ENCODE measurements around the gene C1orf74.

The C1orf74 gene

DNA sequence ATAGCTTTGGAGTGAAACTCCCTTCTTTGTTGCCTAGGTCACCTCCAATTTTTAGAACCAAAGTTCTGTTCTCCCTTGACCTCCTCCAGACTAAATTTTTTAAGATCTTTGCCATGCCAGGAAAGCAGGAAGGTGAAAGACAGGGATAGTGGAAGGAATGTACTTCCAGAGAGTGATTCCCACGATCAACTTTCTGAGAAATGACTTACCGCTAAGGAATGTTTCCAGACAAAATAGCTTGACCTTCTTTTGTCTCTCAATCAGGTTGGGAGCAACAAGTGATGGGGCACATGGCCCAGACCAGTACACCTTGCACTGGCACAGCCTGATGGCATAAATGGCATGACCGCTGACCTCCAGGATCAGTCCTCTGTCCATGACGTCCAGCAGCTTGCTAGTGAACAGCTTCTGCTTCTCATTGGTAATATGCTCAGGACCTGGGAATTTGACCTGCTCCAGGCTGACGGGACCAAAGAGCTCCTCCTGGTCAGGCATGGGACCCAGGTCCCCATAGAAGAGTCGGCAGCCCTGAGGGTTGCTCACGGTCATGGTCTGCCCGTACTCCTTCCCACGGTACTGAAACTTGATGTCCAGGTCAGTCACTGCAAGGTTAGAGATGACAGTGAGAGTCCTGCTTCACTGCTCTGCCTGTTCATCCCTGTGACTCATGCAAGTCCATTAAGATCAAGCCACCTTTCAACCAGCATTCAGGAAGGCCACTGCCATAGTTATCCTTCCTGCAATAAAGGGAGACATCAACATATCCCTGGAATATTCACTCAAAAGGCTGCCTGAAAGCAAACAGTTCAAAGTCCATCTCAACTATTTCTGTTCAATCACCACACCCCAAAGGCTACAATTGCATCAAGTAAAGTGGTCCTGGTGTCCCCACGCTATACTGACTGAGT lies 6.2 kb upstream of the C1orf74 start:
- POLR2A ChIA-PET = no interaction called here
- CTCF ChIA-PET = no interaction called here
- no peak for DNase-seq (ENCODE audit: extremely low spot score)
- no peak for TF ChIP-seq TARDBP (IDR thresholded peaks at IDR 0.05)
- TF ChIP-seq FOXM1 (IDR thresholded peaks at IDR 0.05; ENCODE audit: borderline replicate concordance) = no peak
- no peak for TF ChIP-seq FOXK2 (IDR thresholded peaks at IDR 0.05)
- TF ChIP-seq CTBP1 (IDR thresholded peaks at IDR 0.05; ENCODE audit: borderline replicate concordance) = no peak
- no peak for TF ChIP-seq SUZ12 (IDR thresholded peaks at IDR 0.05)
- TF ChIP-seq BHLHE40 (IDR thresholded peaks at IDR 0.05; ENCODE audit: borderline replicate concordance) = no peak
- TF ChIP-seq FOXA1 (IDR thresholded peaks at IDR 0.05) = no peak
- TF ChIP-seq ELF4 (IDR thresholded peaks at IDR 0.05) = no peak
- TF ChIP-seq ARNT (IDR thresholded peaks at IDR 0.05) = no peak
- TF ChIP-seq NFRKB (IDR thresholded peaks at IDR 0.05) = no peak
- no peak for TF ChIP-seq LEF1 (IDR thresholded peaks at IDR 0.05; ENCODE audit: borderline replicate concordance)
- TF ChIP-seq ZNF384 (IDR thresholded peaks at IDR 0.05) = no peak
- no peak for TF ChIP-seq SP1 (IDR thresholded peaks at IDR 0.05)
- TF ChIP-seq, protein P1, sequence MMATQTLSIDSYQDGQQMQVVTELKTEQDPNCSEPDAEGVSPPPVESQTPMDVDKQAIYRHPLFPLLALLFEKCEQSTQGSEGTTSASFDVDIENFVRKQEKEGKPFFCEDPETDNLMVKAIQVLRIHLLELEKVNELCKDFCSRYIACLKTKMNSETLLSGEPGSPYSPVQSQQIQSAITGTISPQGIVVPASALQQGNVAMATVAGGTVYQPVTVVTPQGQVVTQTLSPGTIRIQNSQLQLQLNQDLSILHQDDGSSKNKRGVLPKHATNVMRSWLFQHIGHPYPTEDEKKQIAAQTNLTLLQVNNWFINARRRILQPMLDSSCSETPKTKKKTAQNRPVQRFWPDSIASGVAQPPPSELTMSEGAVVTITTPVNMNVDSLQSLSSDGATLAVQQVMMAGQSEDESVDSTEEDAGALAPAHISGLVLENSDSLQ (IDR thresholded peaks at IDR 0.05) = no peak
- no peak for TF ChIP-seq HDGF (IDR thresholded peaks at IDR 0.05; ENCODE audit: borderline replicate concordance)
- no peak for TF ChIP-seq L3MBTL2 (conservative IDR thresholded peaks at IDR 0.05)

DNA sequence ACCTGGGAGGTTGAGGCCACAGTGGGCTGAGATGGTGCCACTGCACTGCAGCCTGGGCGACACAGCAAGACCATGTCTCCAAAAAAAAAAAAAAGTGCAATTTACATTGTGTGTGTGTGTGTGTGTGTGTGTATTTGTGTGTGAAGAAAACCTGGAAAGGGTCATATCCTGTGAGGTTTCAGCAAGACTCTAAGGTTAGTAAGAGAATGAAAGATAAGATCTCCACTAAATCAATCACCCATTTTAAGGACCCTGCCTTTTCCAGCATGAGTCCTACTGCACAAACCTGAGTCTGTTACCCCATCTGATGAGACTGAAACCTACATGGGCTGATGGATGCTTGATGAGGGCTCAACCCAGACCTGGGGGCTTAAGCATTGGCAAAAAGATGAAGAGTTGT lies 4.9 kb upstream of the C1orf74 start:
- TF ChIP-seq L3MBTL2 (conservative IDR thresholded peaks at IDR 0.05) (no peak), CTBP1 (IDR thresholded peaks at IDR 0.05; ENCODE audit: borderline replicate concordance) (no peak)
- CTCF ChIA-PET = no interaction called here
- POLR2A ChIA-PET = no interaction called here

DNA sequence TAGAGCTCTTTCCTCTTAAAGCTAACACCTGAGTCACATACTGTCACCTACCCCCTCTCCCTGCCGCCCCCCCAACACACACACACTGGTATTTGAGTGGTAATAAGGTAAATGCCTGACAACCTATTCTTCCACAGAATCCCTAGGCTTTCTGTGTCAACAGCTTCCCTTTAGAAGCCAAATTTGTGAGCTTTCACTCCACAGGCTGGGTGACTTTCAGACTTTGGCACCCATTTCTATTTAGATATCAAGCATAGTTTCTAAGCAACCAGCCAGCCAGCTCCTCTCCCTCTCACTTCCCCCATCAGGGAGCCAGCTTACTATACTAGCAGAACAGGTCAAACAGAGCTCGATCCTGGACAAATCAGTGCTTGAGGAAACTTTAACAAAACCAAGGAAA lies 3.2 kb upstream of the C1orf74 start:
- no peak for DNase-seq (ENCODE audit: extremely low spot score)
- no peak for TF ChIP-seq FOXA1 (IDR thresholded peaks at IDR 0.05)
- TF ChIP-seq SUZ12 (IDR thresholded peaks at IDR 0.05) = no peak
- TF ChIP-seq HDGF (IDR thresholded peaks at IDR 0.05; ENCODE audit: borderline replicate concordance) = no peak
- TF ChIP-seq ARNT (IDR thresholded peaks at IDR 0.05) = no peak
- no peak for TF ChIP-seq FOXM1 (IDR thresholded peaks at IDR 0.05; ENCODE audit: borderline replicate concordance)
- no peak for TF ChIP-seq NFRKB (IDR thresholded peaks at IDR 0.05)
- TF ChIP-seq FOXK2 (IDR thresholded peaks at IDR 0.05) = no peak
- ChIA-PET CTCF (no interaction called here), POLR2A (no interaction called here)

More for the DNA sequence above, 4.9 kb upstream of the C1orf74 start:
- no peak for DNase-seq (ENCODE audit: extremely low spot score)

DNA sequence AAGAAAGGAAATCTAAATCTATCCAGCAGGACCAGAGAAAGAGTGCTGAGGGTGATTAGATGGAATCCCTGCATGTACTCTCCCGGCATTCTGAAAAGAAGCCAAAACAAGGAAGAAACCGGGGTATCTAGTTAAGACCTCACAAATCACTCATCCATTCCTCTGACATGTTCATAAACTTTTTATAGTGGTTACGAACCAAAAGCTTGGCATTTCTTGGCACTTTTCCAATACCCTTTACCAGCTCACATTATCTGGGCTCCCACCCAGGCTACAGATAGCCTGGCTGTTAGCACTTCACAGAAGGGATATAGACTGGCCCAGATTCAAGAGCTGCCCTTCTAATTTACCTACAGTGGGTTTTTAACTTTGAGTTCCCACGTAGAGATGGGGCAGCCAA lies 1.8 kb upstream of the C1orf74 start:
- POLR2A ChIA-PET = no interaction called here
- DNase-seq (ENCODE audit: extremely low spot score) = no peak
- CTCF ChIA-PET = no interaction called here
- TF ChIP-seq SP1 (IDR thresholded peaks at IDR 0.05) (no peak), ELF4 (IDR thresholded peaks at IDR 0.05) (no peak)

DNA sequence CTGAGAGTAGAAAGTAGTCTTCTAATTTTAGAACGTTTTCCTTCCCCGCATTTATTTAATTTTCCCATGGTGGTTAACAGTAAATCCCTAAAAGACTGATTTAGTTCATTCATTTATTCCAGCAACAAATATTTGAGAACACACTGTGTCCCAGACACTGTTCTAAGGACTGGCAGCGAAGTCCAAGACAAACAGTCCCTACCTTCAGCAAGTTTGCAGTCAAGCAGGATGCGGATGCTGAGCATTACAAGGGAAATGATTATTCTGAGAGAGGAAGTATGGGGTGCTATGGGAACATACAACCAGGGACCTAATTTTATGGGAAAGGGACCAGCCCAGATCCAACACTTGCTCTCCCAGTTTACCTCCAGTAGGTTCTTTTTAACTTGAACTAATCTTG lies 1.2 kb upstream of the C1orf74 start:
- CTCF ChIA-PET = no interaction called here

DNA sequence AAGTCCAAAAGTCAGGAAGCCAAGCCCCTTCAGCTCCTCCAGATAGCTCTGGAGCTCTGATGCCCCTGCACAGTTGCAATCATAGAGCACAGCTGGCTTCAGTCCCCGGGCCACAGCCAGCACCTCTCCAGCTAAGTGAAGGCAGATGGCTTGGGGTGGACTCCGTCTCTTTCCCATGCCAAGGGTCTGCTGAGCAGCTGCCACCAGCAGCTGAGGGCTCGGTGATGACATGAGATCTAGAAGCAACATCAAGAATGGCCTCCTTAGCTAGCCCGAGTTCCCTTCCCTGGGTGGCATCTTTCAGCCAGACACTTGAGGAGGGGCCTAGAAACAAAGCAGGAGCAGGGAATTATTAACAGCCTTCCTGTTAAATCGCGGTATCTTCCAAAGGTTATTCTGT lies 973 bp downstream of the C1orf74 start:
- TF ChIP-seq HDGF (IDR thresholded peaks at IDR 0.05; ENCODE audit: borderline replicate concordance) = no peak
- TF ChIP-seq SP1 (IDR thresholded peaks at IDR 0.05) = no peak
- TF ChIP-seq, protein P1 (IDR thresholded peaks at IDR 0.05) = no peak
- TF ChIP-seq ARNT (IDR thresholded peaks at IDR 0.05) = no peak
- TF ChIP-seq CTBP1 (IDR thresholded peaks at IDR 0.05; ENCODE audit: borderline replicate concordance) = no peak
- TF ChIP-seq FOXM1 (IDR thresholded peaks at IDR 0.05; ENCODE audit: borderline replicate concordance) = no peak
- no peak for TF ChIP-seq SUZ12 (IDR thresholded peaks at IDR 0.05)
- TF ChIP-seq LEF1 (IDR thresholded peaks at IDR 0.05; ENCODE audit: borderline replicate concordance) = no peak
- TF ChIP-seq TARDBP (IDR thresholded peaks at IDR 0.05) = no peak
- no peak for TF ChIP-seq NFRKB (IDR thresholded peaks at IDR 0.05)
- TF ChIP-seq FOXK2 (IDR thresholded peaks at IDR 0.05) = no peak
- TF ChIP-seq ZNF384 (IDR thresholded peaks at IDR 0.05) = no peak
- ChIA-PET CTCF (no interaction called here), POLR2A (interaction anchor here (1.6 kb wide), 1 partner anchor 24 kb away, joined by 9 read pairs; no protein-coding TSS in a partner anchor)
- no peak for DNase-seq (ENCODE audit: extremely low spot score)

More for the DNA sequence above, 1.2 kb upstream of the C1orf74 start:
- no peak for DNase-seq (ENCODE audit: extremely low spot score)
- POLR2A ChIA-PET = no interaction called here
- no peak for TF ChIP-seq SP1 (IDR thresholded peaks at IDR 0.05)
- TF ChIP-seq FOXM1 (IDR thresholded peaks at IDR 0.05; ENCODE audit: borderline replicate concordance) = no peak
- TF ChIP-seq FOXK2 (IDR thresholded peaks at IDR 0.05) = no peak
- no peak for TF ChIP-seq FOXA1 (IDR thresholded peaks at IDR 0.05)
- TF ChIP-seq NFRKB (IDR thresholded peaks at IDR 0.05) = no peak
- TF ChIP-seq LEF1 (IDR thresholded peaks at IDR 0.05; ENCODE audit: borderline replicate concordance) = no peak
- TF ChIP-seq SUZ12 (IDR thresholded peaks at IDR 0.05) = no peak
- TF ChIP-seq ELF4 (IDR thresholded peaks at IDR 0.05) = no peak
- TF ChIP-seq BHLHE40 (IDR thresholded peaks at IDR 0.05; ENCODE audit: borderline replicate concordance) = no peak
- TF ChIP-seq CTBP1 (IDR thresholded peaks at IDR 0.05; ENCODE audit: borderline replicate concordance) = no peak

DNA sequence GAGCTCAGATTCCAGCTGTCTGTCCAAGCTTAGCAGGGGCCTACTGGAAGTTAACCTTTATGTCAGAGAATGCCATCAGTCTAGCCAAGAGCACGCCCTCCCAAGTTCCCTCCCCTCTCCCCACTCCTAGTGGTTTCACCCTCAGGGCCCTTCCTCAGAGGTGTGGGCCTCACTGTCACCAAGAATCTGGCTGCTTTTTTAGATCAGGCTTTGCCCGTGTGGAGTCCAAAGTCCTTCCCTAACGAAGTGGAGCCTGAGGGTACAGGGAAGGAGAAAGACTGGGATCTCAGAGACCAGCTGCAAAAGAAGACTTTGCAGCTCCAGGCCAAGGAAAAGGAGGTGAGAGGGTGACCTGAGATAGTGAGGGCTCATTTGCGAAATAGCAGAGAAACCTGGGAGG lies 4.1 kb downstream of the C1orf74 start:
- ChIA-PET CTCF (no interaction called here), POLR2A (no interaction called here)
- DNase-seq (ENCODE audit: extremely low spot score) = no peak
- no peak for TF ChIP-seq NFRKB (IDR thresholded peaks at IDR 0.05)
- TF ChIP-seq TARDBP (IDR thresholded peaks at IDR 0.05) = no peak
- TF ChIP-seq FOXA1 (IDR thresholded peaks at IDR 0.05) = no peak
- TF ChIP-seq ARNT (IDR thresholded peaks at IDR 0.05) = no peak
- TF ChIP-seq FOXK2 (IDR thresholded peaks at IDR 0.05) = no peak
- TF ChIP-seq L3MBTL2 (conservative IDR thresholded peaks at IDR 0.05) = no peak
- no peak for TF ChIP-seq LEF1 (IDR thresholded peaks at IDR 0.05; ENCODE audit: borderline replicate concordance)
- no peak for TF ChIP-seq FOXM1 (IDR thresholded peaks at IDR 0.05; ENCODE audit: borderline replicate concordance)
- no peak for TF ChIP-seq BHLHE40 (IDR thresholded peaks at IDR 0.05; ENCODE audit: borderline replicate concordance)
